Activated naive CD4-positive, alpha-beta T cell treated with anti-CD3 and anti-CD28 coated beads, Interleukin-2, amount 10 ng/mL, durations not matched to agents 7 days and 5 days (primary cell): ENCODE results near the gene IGLL1.

Experiments
- CTCF ChIA-PET: fragments of 350-600 bp; sonication (Branson Sonifier 250); formaldehyde crosslinking; loops from one replicate; lab custom pipeline; 2021; ENCODE audit warnings: antibody characterized with exemption; lab: Charles Lee
- DNase-seq: peaks from one replicate; pipeline ENCODE4 v3.0.0-alpha.2; 2020
- H3K27ac Mint-ChIP-seq: one replicate; pipeline ENCODE4 v1.8.0; 2021; ENCODE audit warnings: mild to moderate bottlenecking, moderate library complexity, mixed read lengths
- H3K27me3 Mint-ChIP-seq: one replicate; pipeline ENCODE4 v1.8.0; 2021; ENCODE audit warnings: mild to moderate bottlenecking, mixed read lengths
- H3K36me3 Mint-ChIP-seq: one replicate; pipeline ENCODE4 v1.8.0; 2021; ENCODE audit warnings: mixed read lengths
- H3K4me1 Mint-ChIP-seq: one replicate; pipeline ENCODE4 v1.8.0; 2021; ENCODE audit warnings: mixed read lengths
- H3K4me3 Mint-ChIP-seq: one replicate; pipeline ENCODE4 v1.8.0; 2021; ENCODE audit warnings: mild to moderate bottlenecking, moderate library complexity, mixed read lengths
- H3K9me3 Mint-ChIP-seq: one replicate; pipeline ENCODE4 v1.8.0; 2021; ENCODE audit warnings: mixed read lengths

Gene IGLL1

DNA sequence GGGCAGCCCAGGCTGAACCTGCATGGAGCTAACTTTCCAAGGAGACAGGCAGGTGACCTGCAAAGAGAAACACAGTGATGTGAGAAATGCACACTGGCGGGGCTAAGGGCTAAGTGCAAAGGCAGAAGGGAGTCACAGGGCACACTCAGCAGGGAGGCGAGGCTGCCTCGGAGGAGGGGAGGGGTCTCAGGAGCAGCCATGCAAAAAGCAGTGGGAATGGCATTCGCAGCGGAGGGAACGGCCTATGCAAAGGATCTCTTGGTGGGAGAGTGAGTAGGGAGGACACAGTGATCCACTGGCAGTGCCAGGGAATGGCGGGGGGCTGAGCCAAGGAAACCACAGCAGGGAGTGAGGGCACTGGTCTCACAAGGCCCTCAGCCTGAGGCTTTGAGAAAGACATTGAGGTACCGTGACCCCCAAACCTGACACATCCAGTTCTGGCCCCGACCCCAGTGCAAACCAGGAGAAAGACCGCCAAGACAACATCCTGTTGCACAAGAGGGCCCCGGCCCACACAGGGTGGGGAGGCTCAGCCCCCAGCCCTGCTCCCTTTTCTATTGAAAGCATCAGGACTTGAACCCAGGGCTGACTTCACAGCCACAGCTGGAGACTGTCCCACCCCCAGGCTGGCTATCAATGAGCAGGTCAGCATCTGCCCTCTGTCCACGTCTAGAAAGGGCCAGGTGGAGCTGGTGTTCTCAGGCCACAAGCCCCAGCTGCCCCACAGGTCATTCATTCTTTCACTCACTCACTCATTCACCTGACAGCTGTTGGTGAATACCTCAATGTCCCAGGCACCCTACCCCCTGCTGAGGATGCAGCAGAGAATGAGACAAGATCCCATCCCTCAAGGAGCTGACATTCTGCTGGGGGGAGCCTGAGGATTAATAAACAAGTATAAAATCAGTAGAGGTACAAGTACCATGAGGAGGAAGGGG is 50.7 kb downstream of the IGLL1 start:
- H3K27ac Mint-ChIP-seq, result no peak overlapping the region
- no peaks in the 10 kb centered on the region for H3K36me3 Mint-ChIP-seq
- H3K27me3 Mint-ChIP-seq, result peaks cover 32% of the 10 kb centered on the region
- no peak overlapping the region for H3K4me3 Mint-ChIP-seq
- H3K9me3 Mint-ChIP-seq, result no peaks in the 10 kb centered on the region
- CTCF ChIA-PET, result no interaction called here
- H3K4me1 Mint-ChIP-seq, result no peaks in the 10 kb centered on the region
- no peak for DNase-seq

DNA sequence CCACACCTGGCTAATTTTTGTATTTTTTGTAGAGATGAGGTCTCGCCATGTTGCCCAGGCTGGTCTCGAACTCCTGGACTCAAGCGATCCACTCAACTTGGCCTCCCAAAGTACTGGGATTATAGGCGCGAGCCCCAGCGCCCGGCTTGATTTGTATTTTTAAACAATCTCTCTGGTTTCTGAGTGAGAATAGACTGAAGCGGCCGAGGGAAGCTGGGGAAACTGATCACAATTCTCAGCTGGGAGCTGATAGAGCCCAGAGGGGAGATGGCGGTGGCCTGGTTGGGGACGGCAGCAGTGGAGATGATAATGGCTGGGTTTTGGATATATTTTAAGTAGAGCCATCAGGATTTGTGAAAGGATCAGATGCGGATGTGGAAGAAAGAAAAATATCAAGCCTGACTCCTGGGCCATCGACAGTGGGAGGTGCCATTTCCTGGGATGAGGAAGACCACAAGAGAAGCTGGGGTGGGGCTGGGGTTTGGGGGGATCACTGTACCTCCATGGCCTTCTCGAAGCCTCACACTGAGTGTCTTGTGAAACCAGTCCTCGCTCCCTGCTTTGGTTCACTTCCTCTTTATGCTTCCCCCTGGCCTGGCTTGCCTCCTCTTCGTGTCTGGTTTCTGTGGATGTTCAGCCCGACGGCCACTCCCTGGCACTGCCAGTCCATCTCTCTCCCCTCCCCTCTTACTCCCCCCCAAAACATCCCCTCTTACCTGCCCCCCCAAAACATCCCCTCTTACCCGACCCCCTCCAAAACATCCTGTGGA is 51.9 kb downstream of the IGLL1 start:
- no peaks in the 10 kb centered on the region for H3K9me3 Mint-ChIP-seq
- no peak overlapping the region for H3K27ac Mint-ChIP-seq
- H3K27me3 Mint-ChIP-seq, result peaks cover 41% of the 10 kb centered on the region
- H3K4me1 Mint-ChIP-seq, result no peaks in the 10 kb centered on the region
- H3K4me3 Mint-ChIP-seq, result no peak overlapping the region
- no peaks in the 10 kb centered on the region for H3K36me3 Mint-ChIP-seq
- DNase-seq, result no peak
- CTCF ChIA-PET, result no interaction called here

DNA sequence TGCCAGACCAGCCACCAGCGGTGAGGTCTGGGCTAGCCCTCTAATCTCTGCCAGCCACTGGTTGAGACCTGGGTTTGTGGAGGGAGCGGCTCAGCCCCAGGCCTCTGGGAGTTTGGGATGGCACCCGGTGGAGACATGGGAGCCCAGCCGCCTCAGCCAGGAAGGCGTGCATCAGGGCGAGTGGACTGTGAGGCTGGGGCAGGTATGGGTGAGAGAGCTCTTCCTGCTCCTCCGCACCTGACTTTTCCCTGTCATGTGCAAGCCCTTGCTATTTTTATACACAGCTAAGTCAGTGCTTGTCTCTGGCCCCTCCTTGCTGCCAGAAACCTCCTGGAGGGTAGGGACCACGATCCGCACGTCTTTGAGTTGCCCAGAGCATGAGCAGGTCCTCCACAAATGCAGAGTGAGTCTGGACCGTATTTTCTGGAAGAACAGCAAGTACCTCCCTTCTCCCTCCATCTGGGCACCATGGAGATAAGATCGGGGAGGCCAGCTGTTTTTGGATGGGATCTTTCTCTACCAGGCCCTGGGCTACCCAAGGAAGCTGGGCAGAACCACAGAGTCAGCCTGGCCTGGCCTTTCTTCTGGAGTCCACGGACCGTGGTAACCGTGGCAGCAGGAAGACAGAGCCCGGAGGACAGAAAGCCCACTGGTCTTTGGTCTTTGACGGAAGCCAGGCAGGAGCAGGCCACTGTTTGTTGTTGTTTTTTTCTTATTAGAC is 53.3 kb downstream of the IGLL1 start:
- no peak overlapping the region for H3K27ac Mint-ChIP-seq
- no peak overlapping the region for H3K4me3 Mint-ChIP-seq
- CTCF ChIA-PET, result no interaction called here
- no peaks in the 10 kb centered on the region for H3K4me1 Mint-ChIP-seq
- no peaks in the 10 kb centered on the region for H3K9me3 Mint-ChIP-seq
- peaks cover 45% of the 10 kb centered on the region for H3K27me3 Mint-ChIP-seq
- H3K36me3 Mint-ChIP-seq, result no peaks in the 10 kb centered on the region
- no peak for DNase-seq

DNA sequence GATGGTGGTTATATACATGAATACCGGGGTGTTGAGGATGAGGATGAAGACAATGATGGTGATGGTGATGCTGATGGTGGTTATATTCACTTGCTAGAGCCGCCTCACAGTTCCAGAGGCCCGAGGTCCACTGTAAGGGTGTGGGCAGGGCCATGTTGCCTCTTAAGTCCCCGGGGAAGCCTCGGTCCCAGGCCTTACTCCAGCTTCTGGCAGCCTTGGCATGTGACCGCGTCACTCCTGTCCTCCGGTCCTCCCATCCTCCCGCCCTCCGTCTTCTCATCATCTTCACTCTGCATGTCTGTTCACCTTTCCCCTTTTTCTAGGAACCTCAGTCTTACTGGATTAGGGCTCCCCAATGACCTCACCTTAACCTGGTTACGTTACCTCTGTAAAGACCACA is 54.6 kb downstream of the IGLL1 start:
- Mint-ChIP-seq H3K4me1 (peaks cover 3% of the 10 kb centered on the region), H3K27me3 (peaks cover 55% of the 10 kb centered on the region), H3K9me3 (no peaks in the 10 kb centered on the region), H3K27ac (no peak overlapping the region), H3K36me3 (no peaks in the 10 kb centered on the region), H3K4me3 (no peak overlapping the region)
- CTCF ChIA-PET, result interaction anchor here (0.7 kb wide), 1 partner anchor 331 kb away, joined by 3 read pairs; no protein-coding TSS in a partner anchor
- DNase-seq, result no peak

- H3K4me3 Mint-ChIP-seq, result no peak overlapping the region
- H3K9me3 Mint-ChIP-seq, result no peaks in the 10 kb centered on the region
- CTCF ChIA-PET, result no interaction called here
- peaks cover 3% of the 10 kb centered on the region for H3K4me1 Mint-ChIP-seq
- H3K36me3 Mint-ChIP-seq, result no peaks in the 10 kb centered on the region
- no peak overlapping the region for H3K27ac Mint-ChIP-seq
- DNase-seq, result no peak
- peaks cover 68% of the 10 kb centered on the region for H3K27me3 Mint-ChIP-seq
These were observed 55.9 kb downstream of the IGLL1 start for GRCh38 chr22:23524226-23524625.

GRCh38 chr22:23523713-23524112 is 56.4 kb downstream of the IGLL1 start:
- Mint-ChIP-seq H3K27ac (no peak overlapping the region), H3K4me3 (no peak overlapping the region), H3K36me3 (no peaks in the 10 kb centered on the region), H3K4me1 (peaks cover 3% of the 10 kb centered on the region), H3K27me3 (peaks cover 73% of the 10 kb centered on the region), H3K9me3 (no peaks in the 10 kb centered on the region)
- no peak for DNase-seq
- CTCF ChIA-PET, result no interaction called here
